GM19238 (cell line): ENCODE measurements around the gene ARSB.

ENCODE experiments used
- DNase-seq: peaks from one replicate; pipeline ENCODE4 v3.0.0; 2011; ENCODE audit warnings: low spot score; ENCODE audit not compliant: insufficient read length

The ARSB gene

DNA sequence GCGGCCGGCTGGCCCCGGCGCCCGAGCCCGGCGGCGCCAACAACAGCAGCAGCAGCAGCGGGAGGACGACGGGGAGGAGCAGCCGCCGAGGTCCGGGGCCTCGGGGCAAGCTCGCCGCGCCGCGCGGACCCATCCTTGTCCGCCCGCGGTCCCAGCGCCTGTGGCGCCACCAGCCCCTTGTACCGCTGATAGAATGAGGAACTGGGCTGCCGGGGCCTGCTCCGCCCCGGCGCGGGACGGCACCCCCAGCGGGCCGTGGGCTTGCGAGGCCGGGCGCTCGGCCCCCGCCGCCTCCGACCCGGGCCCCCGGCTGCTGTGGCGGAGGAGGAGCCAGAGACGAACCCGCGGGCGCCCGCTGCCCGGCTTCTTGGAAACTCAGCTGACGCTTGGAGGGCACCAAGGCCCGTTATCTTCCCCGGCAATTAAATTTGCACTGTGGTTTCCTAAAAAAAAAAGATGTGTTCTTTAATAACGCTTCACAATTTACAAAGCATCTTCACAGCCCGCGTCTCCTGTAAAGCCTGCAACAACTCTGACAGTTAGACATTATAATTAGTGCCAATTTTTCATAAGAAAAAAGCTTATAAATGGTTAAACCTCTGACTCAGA, at the start of gene ARSB:
ARSB (minus strand) TSS at position 195 of the 609 bp plus-strand sequence; CDS start at position 133, 62 bp downstream.
- peak; percentile 50 for DNase-seq

DNA sequence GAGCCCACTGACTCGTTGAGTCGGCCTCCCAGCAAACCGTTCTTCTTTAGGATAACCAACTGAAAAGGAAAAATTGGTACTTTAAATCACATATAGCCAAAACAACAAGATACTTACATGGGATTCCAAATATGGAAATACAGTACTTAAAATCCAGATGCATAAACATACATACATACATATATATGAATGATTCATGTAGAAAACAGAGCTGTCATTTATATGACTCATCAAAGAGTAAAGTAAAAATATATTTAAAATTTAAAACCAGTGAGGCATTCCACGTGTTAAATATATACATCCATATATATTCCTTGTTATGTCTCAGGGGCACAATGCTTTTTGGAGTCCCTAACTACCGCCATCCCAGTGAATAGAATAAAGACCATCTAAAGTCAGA, 47.7 kb upstream of the ARSB start:
- DNase-seq, result no peak

DNA sequence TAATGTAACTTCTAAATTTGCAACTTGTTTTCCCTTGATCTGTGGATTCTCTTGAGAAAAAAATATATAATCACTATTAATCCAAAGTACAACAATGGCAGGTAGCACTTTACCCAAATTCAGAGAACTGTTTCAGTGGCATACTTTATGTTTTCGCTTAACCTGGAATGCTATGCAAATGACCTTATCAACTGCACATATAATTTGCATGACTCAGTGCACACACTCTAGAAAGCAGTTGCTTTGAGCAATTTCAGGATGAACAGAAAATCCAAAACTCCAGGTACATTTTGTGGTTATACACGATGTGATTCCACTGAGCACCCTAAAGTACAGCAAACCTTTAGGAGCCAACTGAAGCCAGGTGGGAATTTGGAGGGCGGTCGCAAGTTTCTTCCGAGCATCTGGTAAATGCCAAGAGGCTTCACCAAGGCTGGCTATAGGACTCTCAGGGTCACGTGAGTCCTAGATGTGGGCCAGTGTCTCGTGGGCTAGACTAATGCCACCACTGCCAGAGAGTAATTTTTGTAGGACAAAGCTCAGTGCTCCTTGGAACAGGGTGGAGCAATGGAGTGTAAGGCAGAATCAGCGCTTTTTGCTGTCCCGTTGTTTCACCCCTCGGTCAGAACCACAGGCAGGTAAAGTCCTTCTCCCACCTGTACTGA, 47.1 kb upstream of the ARSB start:
- DNase-seq, result no peak

DNA sequence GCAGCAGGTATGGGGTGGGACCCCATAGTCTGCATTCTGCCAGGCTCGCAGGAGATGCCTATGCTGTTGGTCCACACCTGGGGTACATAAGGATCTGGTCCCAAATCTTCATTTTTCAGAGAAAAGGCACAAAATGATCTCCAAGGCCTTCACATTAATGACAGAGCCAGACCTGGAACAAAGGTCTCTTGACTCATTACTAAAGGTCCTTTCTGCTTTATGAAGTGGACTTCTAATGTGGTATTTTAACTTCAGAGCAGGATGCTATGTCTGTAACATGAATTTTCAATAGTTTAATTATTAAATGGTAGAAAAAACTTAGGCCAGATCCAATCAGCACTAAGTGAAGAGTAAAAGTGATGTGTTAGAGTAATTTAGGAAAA, 46.4 kb upstream of the ARSB start:
- no peak for DNase-seq

DNA sequence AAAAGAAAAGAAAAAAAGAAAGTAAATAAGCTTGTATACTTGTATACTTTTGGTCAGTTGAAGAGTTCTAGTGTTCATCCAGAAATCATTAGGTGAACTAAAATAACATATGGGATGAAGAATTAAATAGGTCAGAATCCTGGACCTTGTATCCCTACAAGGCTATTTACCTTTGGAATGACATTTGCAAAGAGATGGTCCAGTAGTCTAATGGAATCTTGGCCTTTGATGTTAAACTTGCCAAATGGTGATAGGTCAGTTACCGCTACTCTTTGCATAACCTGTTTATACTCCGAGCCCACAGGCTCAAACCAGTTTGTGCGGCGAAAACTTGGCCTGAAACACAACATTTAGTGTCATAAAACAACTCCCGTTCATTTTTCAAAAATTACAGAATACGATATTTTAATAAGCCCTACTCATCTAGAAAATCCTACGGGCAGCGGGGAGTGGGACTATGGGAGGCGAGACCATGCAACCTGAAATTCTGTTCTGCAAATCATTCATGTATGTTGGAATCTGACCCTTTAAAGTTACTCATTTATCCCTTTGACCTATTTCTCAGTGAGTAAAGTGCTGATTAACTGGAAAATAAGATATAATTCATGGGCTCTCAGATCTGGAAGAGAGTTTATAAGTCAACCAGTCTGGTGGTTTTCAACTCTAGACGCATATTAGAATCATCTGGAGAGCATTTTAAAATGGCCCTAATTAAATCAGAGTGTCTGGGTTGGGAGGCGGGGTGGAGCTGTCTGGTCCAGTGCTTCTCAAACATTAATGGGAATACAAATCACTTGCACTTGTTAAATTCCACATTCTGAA, 45.8 kb upstream of the ARSB start:
- DNase-seq, result no peak

DNA sequence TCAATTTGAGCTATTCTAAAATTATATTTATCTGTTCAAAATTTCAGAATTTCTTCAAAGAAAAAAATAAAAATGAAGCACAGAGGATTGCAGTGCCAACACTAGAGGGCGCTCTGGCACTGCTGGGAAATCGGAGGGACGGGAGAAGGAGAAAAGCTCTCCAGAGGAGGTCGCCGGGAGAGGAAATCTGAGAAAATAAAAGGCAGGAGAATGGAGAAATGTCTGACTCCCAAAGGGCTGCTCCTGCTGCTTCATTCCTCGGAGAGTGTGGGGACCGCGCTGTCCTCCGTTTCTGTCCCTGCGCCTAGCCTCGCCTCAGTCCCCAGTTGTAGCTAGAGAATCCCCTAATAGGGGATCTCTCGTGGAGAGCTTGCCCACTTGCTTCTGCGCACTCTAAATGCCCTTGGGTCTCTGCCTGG, 40.0 kb upstream of the ARSB start:
- no peak for DNase-seq

DNA sequence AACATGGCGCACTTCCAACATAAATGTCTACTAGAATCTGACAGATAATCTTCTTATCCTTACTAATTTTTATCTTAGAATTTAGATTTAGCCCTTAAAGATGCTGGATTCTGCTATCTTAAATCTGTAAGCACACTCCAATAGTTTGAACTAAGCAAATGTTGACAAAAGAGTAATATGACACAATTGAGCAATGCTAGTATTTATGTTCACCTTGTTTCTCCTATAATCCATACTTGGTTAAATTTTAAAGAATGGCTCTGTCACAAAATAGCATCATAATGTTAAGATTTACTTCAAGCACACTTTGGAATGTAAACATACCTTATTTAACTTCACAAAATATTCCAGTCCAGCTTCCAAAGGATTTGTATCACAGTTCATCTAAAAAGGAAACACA, 38.8 kb upstream of the ARSB start:
- DNase-seq, result no peak

DNA sequence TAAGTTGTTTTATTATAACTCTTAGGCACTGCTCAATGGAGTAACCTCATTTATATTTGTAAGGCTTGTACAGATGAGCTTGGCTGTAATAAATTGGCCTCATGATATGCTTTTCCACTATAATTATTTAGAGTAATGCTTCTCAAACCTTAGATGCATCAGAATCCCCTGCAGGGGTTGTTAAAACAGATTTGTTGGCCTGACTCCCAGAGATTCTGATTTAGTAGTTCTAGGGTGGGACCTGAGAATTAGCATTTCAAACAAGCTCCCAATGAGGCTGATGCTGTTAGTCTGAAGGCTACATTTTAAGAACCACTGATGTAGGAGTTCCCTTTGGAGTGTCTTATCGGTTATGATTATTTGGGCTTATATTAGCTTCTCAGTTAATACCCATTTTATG, 38.2 kb upstream of the ARSB start:
- no peak for DNase-seq

DNA sequence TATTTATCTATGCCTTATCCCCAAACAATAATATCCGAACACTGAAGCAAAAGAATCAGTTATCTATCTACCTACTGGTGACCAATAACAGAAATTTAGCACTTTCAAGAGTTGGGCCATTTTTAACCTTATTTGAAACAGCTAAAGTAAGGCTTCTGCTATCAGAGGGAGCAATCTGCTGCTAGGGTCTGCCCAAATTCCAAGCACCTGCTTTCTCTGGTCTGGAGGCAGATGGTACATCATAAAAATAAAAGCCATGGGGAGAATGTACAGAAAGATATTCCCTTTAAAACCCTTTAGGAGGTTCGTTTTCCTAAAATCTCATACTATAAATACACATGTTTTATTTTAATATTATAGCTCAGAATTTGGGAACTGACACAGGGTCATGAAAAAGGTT, 37.7 kb upstream of the ARSB start:
- DNase-seq, result no peak

DNA sequence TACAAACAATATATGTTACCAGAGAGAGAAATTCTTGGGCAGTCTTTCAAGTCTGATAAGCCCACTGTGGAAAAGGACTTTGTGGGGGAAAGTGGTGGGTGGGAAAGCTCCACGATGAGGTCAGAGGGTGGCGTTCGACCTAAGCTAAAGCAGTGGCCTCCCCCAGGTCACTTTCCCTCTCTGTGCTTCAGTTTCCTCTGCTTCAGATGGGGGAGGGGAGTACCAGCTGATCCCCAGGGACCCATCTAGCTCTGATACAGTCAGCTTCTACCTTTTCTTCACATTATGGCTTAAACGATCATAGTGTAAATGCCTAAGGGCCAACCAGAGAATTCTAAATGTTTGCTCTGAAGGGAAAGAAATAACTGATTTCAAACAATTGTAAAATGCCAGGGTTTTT, 36.6 kb upstream of the ARSB start:
- DNase-seq, result no peak

DNA sequence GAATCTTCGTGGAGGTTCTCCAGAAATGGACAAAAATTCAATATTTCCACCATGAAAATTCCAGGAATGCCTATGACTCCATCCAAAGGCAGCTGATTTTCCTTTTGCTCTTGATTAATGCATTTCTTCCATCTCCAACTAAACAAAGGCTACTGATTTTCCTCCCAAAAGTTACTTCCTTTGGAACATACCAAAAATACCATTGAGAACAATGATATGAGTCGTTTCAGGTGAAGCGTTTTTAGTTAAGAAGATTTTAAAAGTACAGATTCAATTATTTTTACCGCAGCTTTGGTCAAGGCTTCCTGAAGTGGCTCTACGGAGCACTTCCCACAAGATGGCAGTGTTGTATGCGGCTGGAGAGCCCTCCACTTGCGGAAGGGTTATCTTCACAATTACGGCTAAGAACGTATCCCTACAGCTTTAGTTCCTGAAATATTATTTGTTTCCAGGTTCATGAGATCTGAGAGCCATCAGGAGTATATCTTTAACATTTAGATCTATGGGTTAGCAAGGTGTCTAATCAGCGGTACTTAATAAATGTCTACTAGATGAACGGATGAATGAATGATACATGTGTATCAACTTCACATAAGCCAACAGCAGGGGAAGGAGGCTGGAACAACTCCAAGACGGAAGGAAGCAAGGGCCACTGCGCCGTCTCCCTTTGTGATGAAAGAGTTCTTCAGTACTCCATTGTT, 35.9 kb upstream of the ARSB start:
- DNase-seq, result peak; percentile 16

DNA sequence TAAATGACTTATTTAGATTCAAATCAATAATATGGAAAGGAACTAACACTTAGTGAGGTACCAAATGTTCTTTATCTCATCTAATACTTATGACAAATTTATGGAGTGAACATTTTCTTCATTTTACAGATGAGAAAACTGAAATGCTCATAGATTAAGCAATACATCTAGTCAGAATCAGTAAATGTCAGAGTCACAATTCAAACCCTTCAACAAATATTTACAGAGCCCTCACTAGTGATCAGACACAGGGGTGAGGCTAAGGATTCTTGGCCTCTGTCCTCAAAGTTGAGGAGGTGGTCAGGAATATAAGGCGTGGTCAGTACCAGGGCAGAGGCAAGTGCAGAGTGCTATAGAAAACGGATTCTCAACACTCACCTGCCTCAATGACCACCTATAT, 29.5 kb upstream of the ARSB start:
- no peak for DNase-seq

DNA sequence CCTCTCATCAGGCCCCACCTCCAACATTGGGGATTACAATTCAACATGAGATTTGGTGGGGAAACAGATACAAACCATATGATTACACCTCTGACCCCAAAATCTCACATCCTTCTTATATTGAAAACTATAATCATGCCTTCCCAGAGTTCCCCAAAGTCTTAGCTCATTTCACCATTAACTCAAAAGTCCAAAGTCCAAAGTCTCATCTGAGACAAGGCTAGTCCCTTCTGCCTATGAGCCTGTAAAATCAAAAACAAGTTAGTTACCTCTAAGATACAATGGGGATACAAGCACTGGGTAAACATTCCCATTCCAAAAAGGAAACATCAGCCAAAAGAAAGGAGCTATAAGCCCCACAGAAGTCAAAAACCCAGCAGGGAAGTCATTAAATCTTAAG, 26.8 kb upstream of the ARSB start:
- no peak for DNase-seq

DNA sequence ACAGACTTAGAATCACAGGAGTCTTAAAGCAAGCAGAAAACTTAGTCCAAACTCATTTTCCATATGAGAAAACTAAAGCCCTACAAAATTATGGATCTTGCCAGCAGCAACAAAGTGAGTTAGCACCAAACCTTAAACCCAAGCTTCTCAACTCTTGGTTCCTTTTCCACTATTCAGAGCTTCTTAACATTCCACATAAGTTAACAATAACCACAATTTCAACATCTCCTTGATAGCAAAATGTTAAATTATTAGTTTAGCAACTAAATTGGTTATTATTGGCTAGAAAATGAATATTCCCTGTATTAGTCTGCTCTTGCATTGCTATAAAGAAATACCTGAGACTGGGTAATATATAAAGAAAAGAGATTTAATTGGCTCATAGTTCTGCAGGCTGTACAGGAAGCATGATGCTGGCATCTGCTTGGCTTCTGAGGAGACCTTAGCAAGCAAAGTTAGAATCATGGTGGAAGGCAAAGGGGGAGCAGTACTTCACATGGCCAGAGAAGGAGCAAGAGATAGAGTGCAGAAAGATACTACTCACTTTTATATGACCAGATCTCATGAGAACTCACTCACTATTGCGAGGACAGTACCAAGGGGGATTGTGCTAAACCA, 26.2 kb upstream of the ARSB start:
- no peak for DNase-seq

DNA sequence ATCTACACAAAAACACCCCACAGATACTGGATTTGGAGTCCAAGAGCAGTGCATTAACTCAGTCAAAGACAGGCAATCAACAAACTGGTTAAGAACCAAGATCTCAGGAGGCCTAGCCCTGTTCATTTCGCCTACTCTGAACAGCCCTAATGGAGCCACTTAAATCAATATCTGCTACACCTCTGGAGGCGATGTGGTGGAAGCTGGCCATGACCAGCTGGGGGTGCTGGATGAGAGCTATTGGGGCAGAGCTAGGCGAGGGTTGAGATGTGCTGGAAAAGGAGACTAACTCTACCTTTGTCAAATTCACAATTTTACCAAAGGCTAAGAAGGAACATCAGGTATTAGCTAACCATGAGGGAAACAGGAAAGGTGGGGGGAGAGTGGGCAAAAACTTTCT, 23.3 kb upstream of the ARSB start:
- DNase-seq, result no peak

DNA sequence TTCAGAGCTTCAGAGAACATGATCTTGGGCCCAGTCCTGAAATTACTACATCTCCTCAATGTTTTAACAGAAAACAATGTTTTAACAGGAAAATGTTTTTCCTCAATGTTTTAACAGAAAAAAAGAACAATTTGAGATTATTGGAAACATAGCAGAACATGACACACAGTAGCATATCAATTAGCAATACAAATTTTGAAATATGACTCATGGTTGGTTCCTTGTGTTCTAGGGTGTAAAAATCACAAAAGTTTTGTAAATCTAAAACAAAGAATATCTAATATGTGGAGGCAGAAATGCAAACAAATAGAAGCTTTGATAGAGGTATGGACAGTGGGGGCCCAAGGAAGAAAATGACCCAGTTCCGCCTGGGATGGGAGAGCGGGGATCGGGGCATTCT, 22.8 kb upstream of the ARSB start:
- no peak for DNase-seq

DNA sequence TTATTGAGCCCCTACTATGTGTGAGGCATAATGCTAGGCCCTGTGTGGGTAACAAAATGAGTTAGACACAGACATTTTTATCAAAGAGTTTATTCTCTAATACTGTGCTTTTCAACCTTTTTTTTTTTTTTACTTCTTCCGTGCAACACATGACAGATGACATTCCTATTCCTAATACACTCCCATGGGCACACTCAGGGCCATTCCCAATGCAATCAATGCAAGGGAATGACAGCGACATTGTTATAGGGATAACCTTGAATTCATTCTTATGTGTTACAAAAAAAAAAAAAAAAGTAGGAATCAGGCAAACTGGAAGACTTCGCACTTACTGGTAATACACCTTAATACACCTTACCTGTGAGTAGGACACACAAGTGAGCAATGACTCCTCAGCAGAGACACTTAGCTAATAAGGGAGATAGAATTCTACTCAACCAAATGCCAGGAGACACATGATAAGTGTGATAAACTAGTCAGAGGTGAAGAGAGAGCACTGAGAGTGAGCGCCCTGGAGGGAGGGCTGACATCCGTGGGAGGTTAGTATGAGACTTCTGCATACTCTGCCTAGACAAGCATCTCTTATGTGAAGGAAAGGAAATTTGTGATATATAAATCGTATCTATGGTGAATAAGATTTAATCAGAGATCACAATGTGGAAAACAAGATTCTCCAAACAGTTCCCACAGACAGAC, 21.0 kb upstream of the ARSB start:
- DNase-seq, result no peak

DNA sequence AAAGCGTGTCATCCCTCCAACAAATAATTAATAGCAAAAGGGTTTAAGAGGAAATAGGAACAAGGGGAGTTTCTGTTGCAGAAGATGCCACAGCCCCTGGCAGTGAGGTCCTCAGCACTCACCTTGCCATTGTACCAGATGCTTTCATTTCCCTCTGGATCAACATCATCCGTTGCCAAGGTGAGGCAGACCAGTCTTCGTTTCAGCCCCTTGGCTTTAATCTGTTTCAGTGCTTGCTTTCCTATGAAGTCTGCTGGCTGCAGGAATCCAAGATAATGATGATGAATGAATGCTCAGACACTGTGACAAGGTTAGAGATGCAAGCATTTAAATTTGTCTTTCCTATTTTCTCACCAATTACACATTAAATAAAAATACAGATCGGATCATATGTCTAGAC, 20.0 kb upstream of the ARSB start:
- DNase-seq, result no peak

DNA sequence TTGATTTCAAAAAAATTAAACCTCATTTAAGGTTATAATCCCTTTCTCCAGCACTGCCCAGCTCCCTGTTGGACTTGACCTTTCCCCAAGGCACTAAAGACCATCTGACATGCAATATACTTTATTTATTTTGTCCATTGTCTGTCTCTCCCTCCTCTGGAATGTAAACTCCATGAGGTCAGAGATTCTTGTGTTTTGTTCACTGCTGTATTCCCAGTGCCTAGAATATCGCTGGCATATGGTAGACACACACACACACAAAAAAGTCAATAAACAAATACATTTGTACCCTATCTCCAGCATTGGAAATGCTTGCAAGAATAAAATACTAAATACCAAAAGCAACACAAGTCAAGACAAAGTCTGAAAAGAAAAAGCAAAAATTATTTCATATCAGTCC, 17.3 kb upstream of the ARSB start:
- no peak for DNase-seq

DNA sequence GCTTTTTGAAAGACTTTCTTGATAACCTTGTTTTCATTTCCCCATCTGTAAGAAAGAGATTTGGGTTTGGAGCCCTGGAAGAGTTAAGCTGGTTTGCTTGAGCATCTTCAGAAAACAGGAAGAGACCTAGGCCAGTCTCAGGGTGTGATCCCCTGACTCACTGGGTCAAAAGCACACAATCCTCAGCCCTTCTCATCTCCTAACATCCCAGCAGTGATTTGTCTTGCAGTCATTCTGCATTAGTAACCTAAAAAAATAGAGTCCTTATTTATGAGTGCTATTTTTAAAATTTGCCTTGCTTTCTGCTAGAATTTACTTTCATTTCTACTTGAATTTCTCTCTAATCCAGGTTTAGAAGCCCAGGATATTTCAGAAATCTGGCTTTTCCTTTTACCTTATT, 16.4 kb upstream of the ARSB start:
- no peak for DNase-seq

DNA sequence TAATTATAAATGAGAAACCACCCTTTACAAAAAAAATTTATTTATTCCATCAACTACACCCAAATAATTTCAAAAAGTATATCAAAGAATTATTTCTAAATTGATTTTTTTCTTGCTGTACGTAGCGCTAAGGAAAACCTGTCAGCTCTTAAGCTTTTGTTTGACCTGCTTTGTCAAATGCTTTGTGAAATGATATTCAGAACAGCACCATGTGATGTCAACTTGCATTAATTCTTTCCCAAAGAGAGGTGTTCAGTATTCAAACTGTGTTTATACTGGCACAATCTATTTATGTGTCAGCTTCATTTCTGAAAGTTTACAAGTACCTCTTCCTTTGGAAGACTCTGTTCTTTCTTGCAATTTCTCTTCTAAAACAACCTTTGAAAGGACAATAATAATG, 12.0 kb upstream of the ARSB start:
- DNase-seq, result no peak
